Measurements from ENCODE around the gene CITED2. TPM values are rescaled to one million over a fixed set of nuclear protein-coding genes. Genes with fewer than 3 reads are reported as not detected.

CITED2 gene
- total RNA-seq, 1 experiment from 2014 or later = 54.0 TPM

GRCh38 chr6:139336488-139336887, 38.0 kb downstream of the CITED2 start:
- H3K27me3 ChIP-seq (ENCODE audit: insufficient read depth, low read depth) = no peaks in the 10 kb centered on the region
- ChIA-PET POLR2A (ENCODE audit: unreplicated experiment) (no interaction called here), CTCF (no interaction called here)
- TF ChIP-seq EZH2 (IDR thresholded peaks at IDR 0.05; ENCODE audit: low read depth) = no peak
- TF ChIP-seq, protein P1, sequence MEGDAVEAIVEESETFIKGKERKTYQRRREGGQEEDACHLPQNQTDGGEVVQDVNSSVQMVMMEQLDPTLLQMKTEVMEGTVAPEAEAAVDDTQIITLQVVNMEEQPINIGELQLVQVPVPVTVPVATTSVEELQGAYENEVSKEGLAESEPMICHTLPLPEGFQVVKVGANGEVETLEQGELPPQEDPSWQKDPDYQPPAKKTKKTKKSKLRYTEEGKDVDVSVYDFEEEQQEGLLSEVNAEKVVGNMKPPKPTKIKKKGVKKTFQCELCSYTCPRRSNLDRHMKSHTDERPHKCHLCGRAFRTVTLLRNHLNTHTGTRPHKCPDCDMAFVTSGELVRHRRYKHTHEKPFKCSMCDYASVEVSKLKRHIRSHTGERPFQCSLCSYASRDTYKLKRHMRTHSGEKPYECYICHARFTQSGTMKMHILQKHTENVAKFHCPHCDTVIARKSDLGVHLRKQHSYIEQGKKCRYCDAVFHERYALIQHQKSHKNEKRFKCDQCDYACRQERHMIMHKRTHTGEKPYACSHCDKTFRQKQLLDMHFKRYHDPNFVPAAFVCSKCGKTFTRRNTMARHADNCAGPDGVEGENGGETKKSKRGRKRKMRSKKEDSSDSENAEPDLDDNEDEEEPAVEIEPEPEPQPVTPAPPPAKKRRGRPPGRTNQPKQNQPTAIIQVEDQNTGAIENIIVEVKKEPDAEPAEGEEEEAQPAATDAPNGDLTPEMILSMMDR (conservative IDR thresholded peaks at IDR 0.05) = no peak
- H4K20me1 ChIP-seq (ENCODE audit: insufficient read depth) = no peaks in the 10 kb centered on the region
- H3K79me2 ChIP-seq (ENCODE audit: low read depth) = no peaks in the 10 kb centered on the region
- H3K36me3 ChIP-seq (ENCODE audit: low read depth) = no peaks in the 10 kb centered on the region
- H3K4me3 ChIP-seq = no peak overlapping the region
- H2AFZ ChIP-seq = no peak overlapping the region
- intact Hi-C loops (cut with micrococcal nuclease; ENCODE audit: unreplicated experiment) = no loop called here
- no peaks in the 10 kb centered on the region for H3K9me2 ChIP-seq (ENCODE audit: insufficient read depth)
- H3K4me1 ChIP-seq (replicated peaks; ENCODE audit: insufficient read depth) = no peaks in the 10 kb centered on the region
- H3K4me2 ChIP-seq = no peak overlapping the region
- no peaks in the 10 kb centered on the region for H3F3A ChIP-seq (ENCODE audit: insufficient read depth, low read depth)
- H3K27ac ChIP-seq = no peak overlapping the region
- DNase-seq = no peak
- no TSS peak for BruUV-seq (replicated peaks)
- H3K9me3 ChIP-seq (ENCODE audit: insufficient read depth, low read depth) = no peaks in the 10 kb centered on the region

DNA sequence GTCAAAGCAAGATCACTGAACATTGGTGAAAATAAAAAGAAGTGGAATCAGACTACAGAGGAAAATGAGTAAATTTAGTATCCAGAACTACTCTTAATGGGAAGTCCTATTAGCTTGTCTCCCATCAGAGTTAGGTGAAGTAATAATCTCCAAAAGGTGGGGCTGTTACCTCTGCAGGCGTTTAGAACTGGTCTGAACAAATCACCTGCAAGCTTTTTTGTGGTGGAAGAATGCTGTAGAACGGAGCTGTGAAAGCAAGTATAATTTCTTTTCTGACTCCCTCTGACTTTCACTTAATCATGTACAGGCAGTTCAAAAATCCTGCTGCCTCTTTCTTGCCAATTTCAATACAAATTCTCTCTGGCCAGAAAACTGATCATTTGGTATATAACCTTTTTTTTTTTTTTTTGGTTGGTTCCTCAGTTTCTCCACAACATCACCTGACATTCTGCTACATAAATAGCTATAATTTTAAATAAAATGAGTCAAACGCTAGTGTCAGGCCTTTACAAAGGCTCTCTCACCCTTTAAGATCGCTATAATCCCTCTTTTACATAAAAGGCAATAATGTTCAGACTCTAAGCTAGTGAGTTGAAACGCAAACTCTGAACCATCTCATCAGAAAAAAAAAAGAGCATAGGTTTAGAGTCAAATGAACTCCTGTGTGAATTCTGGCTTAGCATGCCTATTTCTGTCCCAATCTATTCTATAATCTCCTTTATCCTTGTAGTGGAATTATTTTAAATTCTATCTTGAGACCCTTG, 38.8 kb downstream of the CITED2 start:
- no peaks in the 10 kb centered on the region for H3K36me3 ChIP-seq (ENCODE audit: low read depth)
- H3K9me2 ChIP-seq (ENCODE audit: insufficient read depth) = no peaks in the 10 kb centered on the region
- H3K27ac ChIP-seq = no peak overlapping the region
- H3K4me1 ChIP-seq (replicated peaks; ENCODE audit: insufficient read depth) = no peaks in the 10 kb centered on the region
- TF ChIP-seq EZH2 (IDR thresholded peaks at IDR 0.05; ENCODE audit: low read depth) = no peak
- TF ChIP-seq, protein P1 (conservative IDR thresholded peaks at IDR 0.05) = no peak
- H3K4me2 ChIP-seq = no peak overlapping the region
- no peaks in the 10 kb centered on the region for H3K9me3 ChIP-seq (ENCODE audit: insufficient read depth, low read depth)
- no peak overlapping the region for H2AFZ ChIP-seq
- H3K4me3 ChIP-seq = no peak overlapping the region
- ChIA-PET POLR2A (ENCODE audit: unreplicated experiment) (no interaction called here), CTCF (interaction anchor here (0.6 to 0.7 kb wide), 2 partner anchors 25 to 198 kb away, joined by 3 to 10 read pairs; no protein-coding TSS in a partner anchor)
- no peak for DNase-seq
- H3F3A ChIP-seq (ENCODE audit: insufficient read depth, low read depth) = no peaks in the 10 kb centered on the region
- H3K27me3 ChIP-seq (ENCODE audit: insufficient read depth, low read depth) = no peaks in the 10 kb centered on the region
- H3K79me2 ChIP-seq (ENCODE audit: low read depth) = no peaks in the 10 kb centered on the region
- no peaks in the 10 kb centered on the region for H4K20me1 ChIP-seq (ENCODE audit: insufficient read depth)
- intact Hi-C loops (cut with micrococcal nuclease; ENCODE audit: unreplicated experiment) = no loop called here
- BruUV-seq (replicated peaks) = no TSS peak

- H3K4me3 ChIP-seq = no peak overlapping the region
- no peaks in the 10 kb centered on the region for H3K27me3 ChIP-seq (ENCODE audit: insufficient read depth, low read depth)
- no peaks in the 10 kb centered on the region for H3K79me2 ChIP-seq (ENCODE audit: low read depth)
- H3K4me1 ChIP-seq (replicated peaks; ENCODE audit: insufficient read depth) = no peaks in the 10 kb centered on the region
- ChIA-PET CTCF (no interaction called here), POLR2A (ENCODE audit: unreplicated experiment) (no interaction called here)
- no peak for DNase-seq
- H3K9me3 ChIP-seq (ENCODE audit: insufficient read depth, low read depth) = no peaks in the 10 kb centered on the region
- no peaks in the 10 kb centered on the region for H4K20me1 ChIP-seq (ENCODE audit: insufficient read depth)
- H3K36me3 ChIP-seq (ENCODE audit: low read depth) = no peaks in the 10 kb centered on the region
- no peaks in the 10 kb centered on the region for H3K9me2 ChIP-seq (ENCODE audit: insufficient read depth)
- intact Hi-C loops (cut with micrococcal nuclease; ENCODE audit: unreplicated experiment) = no loop called here
- H3K27ac ChIP-seq = no peak overlapping the region
- no TSS peak for BruUV-seq (replicated peaks)
- no peak overlapping the region for H2AFZ ChIP-seq
- no peaks in the 10 kb centered on the region for H3F3A ChIP-seq (ENCODE audit: insufficient read depth, low read depth)
- H3K4me2 ChIP-seq = no peak overlapping the region
- TF ChIP-seq, protein P1 (conservative IDR thresholded peaks at IDR 0.05) = no peak
- TF ChIP-seq EZH2 (IDR thresholded peaks at IDR 0.05; ENCODE audit: low read depth) = no peak
Measured at GRCh38 chr6:139334806-139335446, 39.5 kb downstream of the CITED2 start.

All from PC-9 (cell line).